B cell (primary cell): ENCODE results near the gene PPP1R12B. TPM values are rescaled to one million over a fixed set of nuclear protein-coding genes. Genes with fewer than 3 reads are reported as not detected.
"Not testable (repeated sequence)": the region's sequence is repeated elsewhere in the genome, so short reads cannot be mapped to it uniquely, and the experiment has no call there.

ENCODE experiments used
- ATAC-seq: fragments of 200-7000 bp; cut with Tn5 transposase; one replicate; pipeline ENCODE4 v1.10.0; 2021; ENCODE audit warnings: low read depth, mild to moderate bottlenecking, moderate number of reproducible peaks, moderate library complexity
- CTCF ChIA-PET: fragments of 350-600 bp; sonication (Branson Sonifier 250); formaldehyde crosslinking; loops from one replicate; lab custom pipeline; 2021; ENCODE audit warnings: antibody characterized with exemption, inconsistent platforms; lab: Charles Lee
- POLR2A ChIA-PET: fragments of 350-600 bp; sonication (Branson Sonifier 250); formaldehyde crosslinking; loops from one replicate; lab custom pipeline; 2021; ENCODE audit warnings: antibody characterized with exemption; lab: Charles Lee
- DNase-seq: peaks from one replicate; pipeline ENCODE4 v3.0.0; 2013
- H2AFZ ChIP-seq: 2 replicates; pipeline ENCODE4 v1.6.1; 2012; ENCODE audit warnings: mild to moderate bottlenecking, low read depth, low read length; ENCODE audit not compliant: insufficient read depth, poor library complexity, severe bottlenecking
- H3K27ac ChIP-seq, 2 donors: 1 replicate in 1 of 2; 2 replicates in 1 of 2; pipeline ENCODE4 v1.5.1; 2012 to 2013; ENCODE audit warnings: low read length in 2 of 2, mild to moderate bottlenecking in 2 of 2, moderate library complexity in 1 of 2
- H3K27me3 ChIP-seq, 4 experiments: fragments of 200-600 bp in 1 of 4; sonication (generic) in 1 of 4; replicated peaks in 1 of 4; 1 replicate in 2 of 4; 2 replicates in 2 of 4; pipeline versions ENCODE4 v1.6.1 to v1.7.0; 2013 to 2016; ENCODE audit warnings: low read length in 3 of 4, mild to moderate bottlenecking in 2 of 4, mixed read lengths in 1 of 4, moderate library complexity in 1 of 4; ENCODE audit not compliant: insufficient read depth in 4 of 4, control insufficient read depth in 3 of 4; ENCODE audit errors: control extremely low read depth in 1 of 4
- H3K36me3 ChIP-seq, 2 experiments: replicated peaks in 1 of 2; 1 replicate in 1 of 2; 2 replicates in 1 of 2; pipeline versions ENCODE4 v1.6.1 to v1.7.1; 2013; ENCODE audit warnings: low read length in 1 of 2; ENCODE audit not compliant: insufficient read depth in 2 of 2, control insufficient read depth in 1 of 2; ENCODE audit errors: control extremely low read depth in 1 of 2, extremely low read depth in 1 of 2
- H3K4me1 ChIP-seq, 2 donors: fragments of 200-600 bp in 1 of 2; sonication (generic) in 1 of 2; 1 replicate in 1 of 2; 2 replicates in 1 of 2; pipeline versions ENCODE4 v1.5.1 to v1.6.1; 2013 to 2017; ENCODE audit warnings: low read length in 2 of 2; ENCODE audit not compliant: control insufficient read depth in 2 of 2, insufficient read depth in 2 of 2
- H3K4me2 ChIP-seq: replicated peaks from 2 replicates; pipeline ENCODE3; 2012; ENCODE audit warnings: mild to moderate bottlenecking, low read depth, low read length; ENCODE audit not compliant: poor library complexity, severe bottlenecking
- H3K4me3 ChIP-seq, 5 experiments: fragments of 200-600 bp in 1 of 5; sonication (generic) in 1 of 5; 1 replicate in 3 of 5; 2 replicates in 2 of 5; pipeline versions ENCODE4 v1.5.1 to v1.7.0; 2011 to 2016; ENCODE audit warnings: low read length in 4 of 5, mild to moderate bottlenecking in 4 of 5, low read depth in 2 of 5, control low read depth in 1 of 5, moderate library complexity in 1 of 5; ENCODE audit not compliant: insufficient read depth in 1 of 5; ENCODE audit errors: control extremely low read depth in 1 of 5, extremely low read depth in 1 of 5
- H3K79me2 ChIP-seq: fragments of 200-600 bp; sonication (generic); one replicate; pipeline ENCODE4 v1.6.0; 2016; ENCODE audit warnings: low read length; ENCODE audit not compliant: control insufficient read depth, insufficient read depth
- H3K9ac ChIP-seq: fragments of 200-600 bp; sonication (generic); 2 replicates; pipeline ENCODE4 v1.6.1; 2017; ENCODE audit warnings: mild to moderate bottlenecking, low read length, moderate library complexity
- H3K9me3 ChIP-seq, 3 donors: one replicate each; pipeline versions ENCODE4 v1.6.1 to v1.7.1; 2013; ENCODE audit warnings: low read length in 2 of 3; ENCODE audit not compliant: control insufficient read depth in 2 of 3, insufficient read depth in 1 of 3; ENCODE audit errors: control extremely low read depth in 1 of 3
- H4K20me1 ChIP-seq: 2 replicates; pipeline ENCODE4 v1.6.0; 2012; ENCODE audit warnings: mild to moderate bottlenecking, low read length; ENCODE audit not compliant: insufficient read depth, control insufficient read depth, poor library complexity, severe bottlenecking
- H3K27ac Mint-ChIP-seq: one replicate; pipeline ENCODE4 v1.8.0; 2021; ENCODE audit warnings: mixed read lengths
- H3K27me3 Mint-ChIP-seq: one replicate; pipeline ENCODE4 v1.8.0; 2021; ENCODE audit warnings: mixed read lengths
- H3K4me1 Mint-ChIP-seq: one replicate; pipeline ENCODE4 v1.8.0; 2021; ENCODE audit warnings: mixed read lengths
- H3K4me3 Mint-ChIP-seq: one replicate; pipeline ENCODE4 v1.8.0; 2021; ENCODE audit warnings: mixed read lengths
- H3K9me3 Mint-ChIP-seq: one replicate; pipeline ENCODE4 v1.8.0; 2022; ENCODE audit warnings: mixed read lengths; ENCODE audit not compliant: insufficient read depth
- CTCF ChIP-seq: fragments of 200-600 bp; IDR thresholded peaks from one replicate; pipeline ENCODE4 v1.8.0; 2022; ENCODE audit warnings: antibody characterized with exemption, mild to moderate bottlenecking
- EZH2 ChIP-seq: IDR thresholded peaks from 2 replicates; pipeline ENCODE4 v1.6.1; 2012; ENCODE audit warnings: borderline replicate concordance, low read depth, mild to moderate bottlenecking, moderate library complexity, low read length; ENCODE audit not compliant: insufficient read depth, poor library complexity, severe bottlenecking
- WGBS: methylation state at CpG from one replicate; pipeline ENCODE4 v1.1.5; 2013; ENCODE audit warnings: missing lambda C conversion rate; ENCODE audit not compliant: insufficient coverage; 5-methylcytosine and 5-hydroxymethylcytosine counted together
- intact Hi-C: fragments of 100-400 bp; cut with micrococcal nuclease; formaldehyde crosslinking; loops from one replicate; pipeline ENCODE4 v1.10.0; 2022
- polyA plus RNA-seq: library from polyadenylated mRNA; depleted of rRNA; stranded (reverse); fragments of >200 nt; gene quantifications from 2 replicates; pipeline ENCODE4 v1.2.3, GENCODE V29; 2012
- total RNA-seq, 2 donors: library from RNA; stranded (reverse); fragments of 120-200 nt in 1 of 2; gene quantifications; 1 replicate in 1 of 2; 2 replicates in 1 of 2; pipeline versions ENCODE4 v1.2.3 to v1.2.4, GENCODE V29; 2013 to 2022

PPP1R12B gene
- total and polyA plus RNA-seq, 2 donors (not counting 1 experiment from before 2014, with no cell fraction given) = 7.1 to 49.6 TPM

GRCh38 chr1:202365092-202365815 is 16.8 kb downstream of the PPP1R12B start:
- no peak for ATAC-seq
- Histone ChIP-seq H3K36me3 (no peaks in the 10 kb centered on the region), H3K79me2 (peaks cover 22% of the 10 kb centered on the region), H3K9ac (no peak overlapping the region), H3K27ac (no peak overlapping the region), H3K4me3 (no peak overlapping the region), H4K20me1 (peaks cover 10% of the 10 kb centered on the region), H3K9me3 (no peaks in the 10 kb centered on the region), H3K4me1 (no peaks in the 10 kb centered on the region), H2AFZ (no peak overlapping the region), H3K4me2 (no peak overlapping the region), H3K27me3 (no peaks in the 10 kb centered on the region)
- intact Hi-C loops = no loop called here
- ChIA-PET CTCF (no interaction called here), POLR2A (no interaction called here)
- H3K27ac Mint-ChIP-seq = no peak overlapping the region
- no peak overlapping the region for H3K4me3 Mint-ChIP-seq
- no peak for DNase-seq
- H3K9me3 Mint-ChIP-seq = no peaks in the 10 kb centered on the region
- H3K27me3 Mint-ChIP-seq = no peaks in the 10 kb centered on the region
- H3K4me1 Mint-ChIP-seq = no peaks in the 10 kb centered on the region
- TF ChIP-seq EZH2 (no peak), CTCF (no peak)
- WGBS = 89% methylated on average over 1 of the region's 4 CpGs

GRCh38 chr1:202367271-202367670 is 18.8 kb downstream of the PPP1R12B start:
- intact Hi-C loops = no loop called here
- Mint-ChIP-seq H3K4me3 (no peak overlapping the region), H3K27me3 (no peaks in the 10 kb centered on the region), H3K9me3 (no peaks in the 10 kb centered on the region), H3K27ac (no peak overlapping the region), H3K4me1 (no peaks in the 10 kb centered on the region)
- CTCF ChIA-PET = no interaction called here
- no peaks in the 10 kb centered on the region for H3K27me3 ChIP-seq
- H3K4me3 ChIP-seq = no peak overlapping the region
- H3K4me2 ChIP-seq = no peak overlapping the region
- no peak overlapping the region for H3K27ac ChIP-seq
- H2AFZ ChIP-seq = no peak overlapping the region
- no peak for TF ChIP-seq CTCF
- H4K20me1 ChIP-seq = no peaks in the 10 kb centered on the region
- no peak for DNase-seq
- POLR2A ChIA-PET = no interaction called here
- no peaks in the 10 kb centered on the region for H3K36me3 ChIP-seq
- no peak overlapping the region for H3K9ac ChIP-seq
- peaks cover 17% of the 10 kb centered on the region for H3K79me2 ChIP-seq
- H3K4me1 ChIP-seq = no peaks in the 10 kb centered on the region
- WGBS = no CpG with 5 or more reads among the region's 1 CpG
- no peak for ATAC-seq
- no peaks in the 10 kb centered on the region for H3K9me3 ChIP-seq

- POLR2A ChIA-PET, H3K4me1 ChIP-seq, H3K4me3 Mint-ChIP-seq, H3K27me3 Mint-ChIP-seq, H3K4me1 Mint-ChIP-seq, CTCF ChIA-PET, H4K20me1 ChIP-seq, H3K9ac ChIP-seq, H3K27me3 ChIP-seq, H3K27ac Mint-ChIP-seq, H3K4me2 ChIP-seq, H3K9me3 ChIP-seq, H3K36me3 ChIP-seq, H3K27ac ChIP-seq, intact Hi-C loops, ATAC-seq, H3K9me3 Mint-ChIP-seq, H2AFZ ChIP-seq, DNase-seq, H3K4me3 ChIP-seq: not testable (repeated sequence)
- peaks cover 18% of the 10 kb centered on the region for H3K79me2 ChIP-seq
- WGBS = no CpG with 5 or more reads among the region's 4 CpGs
Observed at GRCh38 chr1:202370906-202371305, 22.4 kb downstream of the PPP1R12B start.
